OCI-LY7 (cell line): ENCODE results near the gene ENAH.

Source experiments
- EZH2phosphoT487 ChIP-seq: fragments of 200-600 bp; sonication (generic); IDR thresholded peaks from 2 replicates; pipeline ENCODE4 v1.6.1; 2018; ENCODE audit warnings: low read depth, borderline replicate concordance, mild to moderate bottlenecking, mixed run types, antibody characterized with exemption, low read length, moderate library complexity, mixed read lengths
- TF ChIP-seq, protein P1 (sequence below): fragments of 200-600 bp; sonication (generic); conservative IDR thresholded peaks from 2 replicates; pipeline ENCODE4 v1.5.1; 2014; ENCODE audit warnings: mild to moderate bottlenecking, antibody characterized with exemption, low read length, moderate library complexity, mixed read lengths

DNA sequence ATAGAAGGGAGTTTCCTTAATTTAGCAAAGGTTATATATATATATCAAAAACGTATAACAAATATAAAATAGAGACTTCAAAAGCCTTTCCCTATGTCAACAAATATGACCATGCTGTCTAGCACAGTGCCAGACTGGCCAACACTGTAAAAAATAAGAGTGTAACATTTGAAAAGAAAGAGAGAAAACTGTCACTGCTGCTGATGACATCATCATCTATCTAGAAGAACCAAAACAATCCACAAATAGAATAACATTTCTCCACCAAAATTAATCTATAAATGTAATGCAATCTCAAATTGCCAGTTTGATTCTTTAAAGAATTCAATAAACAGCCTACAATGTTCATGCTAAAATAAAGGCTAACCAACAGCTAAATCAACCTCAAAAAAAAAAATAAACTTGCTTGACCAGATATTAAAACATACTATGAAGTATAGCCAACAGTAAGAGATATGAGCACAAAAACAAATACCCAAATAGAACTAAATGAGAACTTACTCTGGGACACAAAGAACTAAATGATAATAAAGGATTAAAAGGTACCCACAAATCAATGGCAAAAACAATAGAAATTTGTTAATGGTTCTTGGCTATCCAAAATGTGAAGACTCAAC is 50.2 kb downstream of the ENAH start:
- TF ChIP-seq, protein P1, sequence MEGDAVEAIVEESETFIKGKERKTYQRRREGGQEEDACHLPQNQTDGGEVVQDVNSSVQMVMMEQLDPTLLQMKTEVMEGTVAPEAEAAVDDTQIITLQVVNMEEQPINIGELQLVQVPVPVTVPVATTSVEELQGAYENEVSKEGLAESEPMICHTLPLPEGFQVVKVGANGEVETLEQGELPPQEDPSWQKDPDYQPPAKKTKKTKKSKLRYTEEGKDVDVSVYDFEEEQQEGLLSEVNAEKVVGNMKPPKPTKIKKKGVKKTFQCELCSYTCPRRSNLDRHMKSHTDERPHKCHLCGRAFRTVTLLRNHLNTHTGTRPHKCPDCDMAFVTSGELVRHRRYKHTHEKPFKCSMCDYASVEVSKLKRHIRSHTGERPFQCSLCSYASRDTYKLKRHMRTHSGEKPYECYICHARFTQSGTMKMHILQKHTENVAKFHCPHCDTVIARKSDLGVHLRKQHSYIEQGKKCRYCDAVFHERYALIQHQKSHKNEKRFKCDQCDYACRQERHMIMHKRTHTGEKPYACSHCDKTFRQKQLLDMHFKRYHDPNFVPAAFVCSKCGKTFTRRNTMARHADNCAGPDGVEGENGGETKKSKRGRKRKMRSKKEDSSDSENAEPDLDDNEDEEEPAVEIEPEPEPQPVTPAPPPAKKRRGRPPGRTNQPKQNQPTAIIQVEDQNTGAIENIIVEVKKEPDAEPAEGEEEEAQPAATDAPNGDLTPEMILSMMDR = no peak
- TF ChIP-seq EZH2phosphoT487 = no peak
